ENCODE measurements around the gene FILIP1L. TPM values are rescaled to one million over a fixed set of nuclear protein-coding genes. Genes with fewer than 3 reads are reported as not detected.

Gene FILIP1L
- total RNA-seq, 1 experiment from 2014 or later = 4.3 TPM

- Histone ChIP-seq H3K4me1 (ENCODE audit: insufficient read depth, low read length, poor library complexity, severe bottlenecking) (no peaks in the 10 kb centered on the region), H3K36me3 (ENCODE audit: insufficient read depth, low read length, poor library complexity, severe bottlenecking) (no peaks in the 10 kb centered on the region), H3K9me3 (ENCODE audit: low read depth, low read length, poor library complexity, severe bottlenecking) (no peaks in the 10 kb centered on the region), H3K27ac (ENCODE audit: low read depth, low read length, poor library complexity, severe bottlenecking) (no peak overlapping the region), H3K27me3 (replicated peaks; ENCODE audit: insufficient read depth, low read depth, low read length, poor library complexity) (no peaks in the 10 kb centered on the region), H3K4me3 (ENCODE audit: low read depth, low read length, poor library complexity, severe bottlenecking) (no peak overlapping the region)
- ChIA-PET CTCF (no interaction called here), POLR2A (ENCODE audit: low non-redundant PET) (no interaction called here)
- DNase-seq (ENCODE audit: low spot score) = no peak
- BruUV-seq (replicated peaks) = no TSS peak
- TF ChIP-seq CTCF (conservative IDR thresholded peaks at IDR 0.05; ENCODE audit: low read depth, low read length) (no peak), EZH2 (IDR thresholded peaks at IDR 0.05; ENCODE audit: borderline replicate concordance, low read depth, low read length, poor library complexity, severe bottlenecking) (no peak)
- intact Hi-C loops (cut with micrococcal nuclease; ENCODE audit: unreplicated experiment) = no loop called here
Observed at GRCh38 chr3:100149130-100149529, 34.8 kb upstream of the FILIP1L start.

- TF ChIP-seq EZH2 (IDR thresholded peaks at IDR 0.05; ENCODE audit: borderline replicate concordance, low read depth, low read length, poor library complexity, severe bottlenecking) (no peak), CTCF (conservative IDR thresholded peaks at IDR 0.05; ENCODE audit: low read depth, low read length) (no peak)
- no peak overlapping the region for H3K4me3 ChIP-seq (ENCODE audit: low read depth, low read length, poor library complexity, severe bottlenecking)
- no peaks in the 10 kb centered on the region for H3K36me3 ChIP-seq (ENCODE audit: insufficient read depth, low read length, poor library complexity, severe bottlenecking)
- H3K9me3 ChIP-seq (ENCODE audit: low read depth, low read length, poor library complexity, severe bottlenecking) = peaks cover 8% of the 10 kb centered on the region
- H3K27ac ChIP-seq (ENCODE audit: low read depth, low read length, poor library complexity, severe bottlenecking) = no peak overlapping the region
- intact Hi-C loops (cut with micrococcal nuclease; ENCODE audit: unreplicated experiment) = no loop called here
- H3K27me3 ChIP-seq (replicated peaks; ENCODE audit: insufficient read depth, low read depth, low read length, poor library complexity) = no peaks in the 10 kb centered on the region
- CTCF ChIA-PET = no interaction called here
- POLR2A ChIA-PET (ENCODE audit: low non-redundant PET) = no interaction called here
- BruUV-seq (replicated peaks) = no TSS peak
- no peak for DNase-seq (ENCODE audit: low spot score)
- H3K4me1 ChIP-seq (ENCODE audit: insufficient read depth, low read length, poor library complexity, severe bottlenecking) = no peaks in the 10 kb centered on the region
Observed at GRCh38 chr3:100144255-100144866, 30.1 kb upstream of the FILIP1L start.

GRCh38 chr3:100141586-100141985 lies 27.3 kb upstream of the FILIP1L start:
- H3K36me3 ChIP-seq (ENCODE audit: insufficient read depth, low read length, poor library complexity, severe bottlenecking) = no peaks in the 10 kb centered on the region

More at GRCh38 chr3:100141586-100141985, 27.3 kb upstream of the FILIP1L start:
- Histone ChIP-seq H3K4me1 (ENCODE audit: insufficient read depth, low read length, poor library complexity, severe bottlenecking) (no peaks in the 10 kb centered on the region), H3K9me3 (ENCODE audit: low read depth, low read length, poor library complexity, severe bottlenecking) (peaks cover 8% of the 10 kb centered on the region), H3K27me3 (replicated peaks; ENCODE audit: insufficient read depth, low read depth, low read length, poor library complexity) (no peaks in the 10 kb centered on the region), H3K4me3 (ENCODE audit: low read depth, low read length, poor library complexity, severe bottlenecking) (no peak overlapping the region), H3K27ac (ENCODE audit: low read depth, low read length, poor library complexity, severe bottlenecking) (no peak overlapping the region)
- BruUV-seq (replicated peaks) = no TSS peak
- ChIA-PET CTCF (no interaction called here), POLR2A (ENCODE audit: low non-redundant PET) (no interaction called here)
- no peak for DNase-seq (ENCODE audit: low spot score)
- TF ChIP-seq EZH2 (IDR thresholded peaks at IDR 0.05; ENCODE audit: borderline replicate concordance, low read depth, low read length, poor library complexity, severe bottlenecking) = no peak
- no peak for TF ChIP-seq CTCF (conservative IDR thresholded peaks at IDR 0.05; ENCODE audit: low read depth, low read length)
- intact Hi-C loops (cut with micrococcal nuclease; ENCODE audit: unreplicated experiment) = no loop called here
